GM18526 (cell line): Measurements from ENCODE around the gene GALNTL6.

Experiments used
- POLR2A ChIP-seq: IDR thresholded peaks from 3 replicates; pipeline ENCODE4 v1.6.1; 2011; ENCODE audit not compliant: insufficient read length; ENCODE audit errors: extremely low read depth

The GALNTL6 gene

GRCh38 chr4:172770787-172771186 lies 957.6 kb downstream of the GALNTL6 start:
- TF ChIP-seq POLR2A: no peak

- TF ChIP-seq POLR2A: no peak
Measured at GRCh38 chr4:172772781-172773180, 959.6 kb downstream of the GALNTL6 start.

- no peak for TF ChIP-seq POLR2A
Measured at GRCh38 chr4:172776203-172776861, 963.1 kb downstream of the GALNTL6 start.

- TF ChIP-seq POLR2A: no peak
Measured at GRCh38 chr4:172777729-172778431, 964.7 kb downstream of the GALNTL6 start.

GRCh38 chr4:172778583-172778982 lies 965.4 kb downstream of the GALNTL6 start:
- no peak for TF ChIP-seq POLR2A

GRCh38 chr4:172780566-172781081 lies 967.4 kb downstream of the GALNTL6 start:
- no peak for TF ChIP-seq POLR2A

- no peak for TF ChIP-seq POLR2A
Measured at GRCh38 chr4:172785613-172786012, 972.4 kb downstream of the GALNTL6 start.

GRCh38 chr4:172786039-172786792 lies 973.0 kb downstream of the GALNTL6 start:
- no peak for TF ChIP-seq POLR2A

GRCh38 chr4:172787111-172787510 lies 973.9 kb downstream of the GALNTL6 start:
- TF ChIP-seq POLR2A: no peak

- TF ChIP-seq POLR2A: no peak
Measured at GRCh38 chr4:172791841-172792240, 978.6 kb downstream of the GALNTL6 start.

- TF ChIP-seq POLR2A: no peak
Measured at GRCh38 chr4:172793565-172794306, 980.5 kb downstream of the GALNTL6 start.

- no peak for TF ChIP-seq POLR2A
Measured at GRCh38 chr4:172794307-172794703, 981.1 kb downstream of the GALNTL6 start.

GRCh38 chr4:172802032-172802431 lies 988.8 kb downstream of the GALNTL6 start:
- TF ChIP-seq POLR2A: no peak

- no peak for TF ChIP-seq POLR2A
Measured at GRCh38 chr4:172806841-172807240, 993.6 kb downstream of the GALNTL6 start.

GRCh38 chr4:172808196-172808595 lies 995.0 kb downstream of the GALNTL6 start:
- no peak for TF ChIP-seq POLR2A
